Type B pancreatic cell (in vitro differentiated cells): ENCODE measurements around the gene RPL13A. TPM values are rescaled to one million over a fixed set of nuclear protein-coding genes. Genes with fewer than 3 reads are reported as not detected.
A peak's percentile ranks its signal among the peaks of the same experiment; 100 is the strongest.

Source experiments
- DNase-seq: peaks from one replicate; pipeline ENCODE4 v3.0.0; 2021; ENCODE audit warnings: mixed read lengths; ENCODE audit not compliant: unreplicated experiment; ENCODE audit errors: extremely low spot score
- H3K27ac Mint-ChIP-seq: 2 replicates; pipeline ENCODE4 v1.8.0; 2021; ENCODE audit warnings: mild to moderate bottlenecking, mixed read lengths
- H3K27me3 Mint-ChIP-seq: 2 replicates; pipeline ENCODE4 v1.8.0; 2021; ENCODE audit warnings: mixed read lengths
- H3K36me3 Mint-ChIP-seq: 2 replicates; pipeline ENCODE4 v1.8.0; 2021; ENCODE audit warnings: mixed read lengths
- H3K4me1 Mint-ChIP-seq: one replicate; pipeline ENCODE4 v1.8.0; 2021; ENCODE audit warnings: mixed read lengths; ENCODE audit not compliant: unreplicated experiment
- H3K4me3 Mint-ChIP-seq: 2 replicates; pipeline ENCODE4 v1.8.0; 2021; ENCODE audit warnings: mild to moderate bottlenecking, mixed read lengths
- H3K9me3 Mint-ChIP-seq: 2 replicates; pipeline ENCODE4 v1.8.0; 2021; ENCODE audit warnings: mixed read lengths
- total RNA-seq: library from RNA; stranded (reverse); gene quantifications from 2 replicates; pipeline ENCODE4 v1.2.1, GENCODE V29; 2021; ENCODE audit warnings: low replicate concordance
- TF ChIP-seq, protein P1 (sequence below): fragments of 200-600 bp; sonication (generic); conservative IDR thresholded peaks from 2 replicates; pipeline ENCODE4 v1.5.0; 2021; ENCODE audit warnings: antibody characterized with exemption, mild to moderate bottlenecking

Gene RPL13A
- total RNA-seq, 1 donor from 2014 or later: 3,274 TPM

DNA sequence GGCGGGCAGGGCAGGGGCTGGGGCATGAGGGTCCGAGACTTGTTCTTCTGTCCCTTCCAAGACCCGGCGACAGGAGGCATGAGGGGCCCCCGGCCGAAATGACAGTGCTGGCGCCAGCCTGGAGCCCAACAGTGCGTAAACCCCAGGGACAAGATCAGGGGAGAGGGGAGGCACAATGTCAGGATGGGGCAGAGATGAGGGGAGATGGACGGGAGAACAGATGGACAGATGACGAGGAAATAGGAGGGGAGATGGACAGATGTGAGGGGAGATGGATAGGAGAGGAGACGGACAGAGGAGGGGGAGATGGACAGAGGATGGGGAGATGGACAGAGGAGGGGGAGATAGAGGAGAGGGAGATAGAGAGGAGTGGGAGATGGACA is 12.9 kb upstream of the RPL13A start:
- Mint-ChIP-seq H3K4me3 (no peak overlapping the region), H3K27me3 (peaks cover 22% of the 10 kb centered on the region), H3K9me3 (no peaks in the 10 kb centered on the region), H3K4me1 (peaks cover 7% of the 10 kb centered on the region), H3K36me3 (no peaks in the 10 kb centered on the region), H3K27ac (no peak overlapping the region)
- DNase-seq: no peak
- TF ChIP-seq, protein P1, sequence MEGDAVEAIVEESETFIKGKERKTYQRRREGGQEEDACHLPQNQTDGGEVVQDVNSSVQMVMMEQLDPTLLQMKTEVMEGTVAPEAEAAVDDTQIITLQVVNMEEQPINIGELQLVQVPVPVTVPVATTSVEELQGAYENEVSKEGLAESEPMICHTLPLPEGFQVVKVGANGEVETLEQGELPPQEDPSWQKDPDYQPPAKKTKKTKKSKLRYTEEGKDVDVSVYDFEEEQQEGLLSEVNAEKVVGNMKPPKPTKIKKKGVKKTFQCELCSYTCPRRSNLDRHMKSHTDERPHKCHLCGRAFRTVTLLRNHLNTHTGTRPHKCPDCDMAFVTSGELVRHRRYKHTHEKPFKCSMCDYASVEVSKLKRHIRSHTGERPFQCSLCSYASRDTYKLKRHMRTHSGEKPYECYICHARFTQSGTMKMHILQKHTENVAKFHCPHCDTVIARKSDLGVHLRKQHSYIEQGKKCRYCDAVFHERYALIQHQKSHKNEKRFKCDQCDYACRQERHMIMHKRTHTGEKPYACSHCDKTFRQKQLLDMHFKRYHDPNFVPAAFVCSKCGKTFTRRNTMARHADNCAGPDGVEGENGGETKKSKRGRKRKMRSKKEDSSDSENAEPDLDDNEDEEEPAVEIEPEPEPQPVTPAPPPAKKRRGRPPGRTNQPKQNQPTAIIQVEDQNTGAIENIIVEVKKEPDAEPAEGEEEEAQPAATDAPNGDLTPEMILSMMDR: no peak

DNA sequence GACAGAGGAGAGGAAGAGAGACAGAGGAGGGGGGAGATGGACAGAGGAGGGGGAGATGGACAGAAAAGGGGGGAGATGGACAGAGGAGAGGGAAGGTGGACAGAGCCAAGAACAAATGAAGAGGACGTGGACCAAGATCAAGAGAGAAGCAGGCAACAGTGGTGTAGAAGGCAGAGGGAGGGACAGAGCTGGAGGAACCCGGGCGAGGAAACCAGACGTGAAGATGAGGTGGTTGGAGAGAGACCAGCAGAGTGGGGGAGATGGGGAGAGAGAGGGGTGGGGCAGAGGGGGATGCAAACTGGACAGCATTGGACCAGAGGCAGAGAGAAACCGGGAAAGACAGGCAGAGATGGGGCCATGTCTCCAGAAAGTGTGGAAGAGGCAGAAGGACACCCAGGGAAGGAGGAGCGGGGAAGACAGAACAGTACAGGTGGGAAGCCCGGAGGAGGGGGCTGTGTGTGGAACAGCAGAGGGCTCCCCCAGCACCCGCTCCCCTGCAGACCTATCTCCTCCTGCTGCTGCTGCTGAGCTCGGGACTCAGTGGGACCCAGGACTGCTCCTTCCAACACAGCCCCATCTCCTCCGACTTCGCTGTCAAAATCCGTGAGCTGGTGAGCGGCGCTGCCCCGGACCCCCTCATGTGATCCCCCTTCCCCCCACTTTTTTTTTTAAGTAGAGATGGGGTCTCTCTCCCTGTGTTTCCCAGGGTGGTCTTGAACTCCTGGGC is 12.1 kb upstream of the RPL13A start:
- H3K9me3 Mint-ChIP-seq: no peaks in the 10 kb centered on the region
- no peak overlapping the region for H3K27ac Mint-ChIP-seq
- H3K4me1 Mint-ChIP-seq: peaks cover 7% of the 10 kb centered on the region
- TF ChIP-seq, protein P1: no peak
- DNase-seq: no peak
- no peaks in the 10 kb centered on the region for H3K36me3 Mint-ChIP-seq
- peaks cover 22% of the 10 kb centered on the region for H3K27me3 Mint-ChIP-seq
- H3K4me3 Mint-ChIP-seq: no peak overlapping the region

DNA sequence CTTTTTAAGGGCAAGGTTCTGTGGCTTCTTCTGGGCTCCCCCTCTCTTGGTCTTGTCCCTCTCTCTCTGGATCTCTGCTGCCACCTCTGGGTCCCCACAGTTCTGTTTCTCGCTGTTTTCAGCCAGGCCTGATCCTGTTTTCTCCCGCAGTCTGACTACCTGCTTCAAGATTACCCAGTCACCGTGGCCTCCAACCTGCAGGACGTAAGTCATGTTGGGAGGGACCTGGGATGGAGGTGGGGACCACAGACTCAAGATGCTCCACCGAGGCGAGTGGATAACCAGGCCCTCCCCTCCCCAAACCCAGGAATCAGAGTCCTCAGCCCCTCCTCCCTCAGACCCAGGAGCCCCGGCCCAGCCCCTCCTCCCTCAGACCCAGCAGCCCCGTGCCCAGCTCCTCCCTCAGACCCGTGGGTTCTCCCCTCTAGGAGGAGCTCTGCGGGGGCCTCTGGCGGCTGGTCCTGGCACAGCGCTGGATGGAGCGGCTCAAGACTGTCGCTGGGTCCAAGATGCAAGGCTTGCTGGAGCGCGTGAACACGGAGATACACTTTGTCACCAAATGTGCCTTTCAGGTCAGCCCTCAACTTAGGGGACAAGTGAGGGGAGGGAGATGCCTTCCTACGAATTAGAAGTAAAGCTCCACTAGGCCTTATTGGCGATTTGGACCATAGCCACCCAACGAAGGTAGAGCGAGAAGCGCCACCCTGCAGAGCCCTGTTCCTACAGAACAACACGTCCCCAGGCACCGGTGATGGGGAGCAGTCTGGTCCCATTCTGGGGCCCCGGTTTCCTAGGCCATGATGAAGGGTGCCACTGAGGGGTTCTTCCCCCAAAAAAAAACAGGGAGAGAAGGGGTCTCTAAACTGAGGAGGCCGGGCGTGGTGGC is 11.2 kb upstream of the RPL13A start:
- no peaks in the 10 kb centered on the region for H3K9me3 Mint-ChIP-seq
- no peak overlapping the region for H3K27ac Mint-ChIP-seq
- peaks cover 22% of the 10 kb centered on the region for H3K27me3 Mint-ChIP-seq
- DNase-seq: no peak
- peak overlapping the region; percentile 44 for H3K4me3 Mint-ChIP-seq
- no peaks in the 10 kb centered on the region for H3K36me3 Mint-ChIP-seq
- peaks cover 7% of the 10 kb centered on the region for H3K4me1 Mint-ChIP-seq
- TF ChIP-seq, protein P1: peak; percentile 75

DNA sequence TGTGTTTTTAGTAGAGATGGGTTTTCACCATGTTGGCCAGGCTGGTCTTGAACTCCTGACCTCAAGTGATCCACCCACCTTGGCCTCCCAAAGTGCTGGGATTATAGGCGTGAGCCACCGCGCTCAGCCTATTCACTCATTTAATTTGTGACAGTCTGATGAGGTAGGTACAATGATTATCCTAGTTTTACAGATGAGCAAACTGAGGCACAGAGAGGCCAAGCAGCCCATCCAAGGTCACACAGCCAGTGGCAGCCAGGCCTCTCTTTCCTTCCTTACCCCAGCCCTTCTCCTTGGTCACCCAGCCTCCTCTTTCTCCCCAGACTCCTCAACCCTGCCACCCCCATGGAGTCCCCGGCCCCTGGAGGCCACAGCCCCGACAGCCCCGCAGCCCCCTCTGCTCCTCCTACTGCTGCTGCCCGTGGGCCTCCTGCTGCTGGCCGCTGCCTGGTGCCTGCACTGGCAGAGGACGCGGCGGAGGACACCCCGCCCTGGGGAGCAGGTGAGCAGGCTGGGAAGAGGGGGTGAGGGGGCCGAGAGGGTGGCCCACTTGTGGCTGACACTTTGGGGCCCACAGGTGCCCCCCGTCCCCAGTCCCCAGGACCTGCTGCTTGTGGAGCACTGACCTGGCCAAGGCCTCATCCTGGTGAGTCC is 7.3 kb upstream of the RPL13A start:
- TF ChIP-seq, protein P1: no peak
- Mint-ChIP-seq H3K4me1 (peaks cover 7% of the 10 kb centered on the region), H3K36me3 (no peaks in the 10 kb centered on the region), H3K27me3 (peaks cover 12% of the 10 kb centered on the region), H3K9me3 (no peaks in the 10 kb centered on the region), H3K27ac (no peak overlapping the region), H3K4me3 (no peak overlapping the region)
- DNase-seq: no peak

DNA sequence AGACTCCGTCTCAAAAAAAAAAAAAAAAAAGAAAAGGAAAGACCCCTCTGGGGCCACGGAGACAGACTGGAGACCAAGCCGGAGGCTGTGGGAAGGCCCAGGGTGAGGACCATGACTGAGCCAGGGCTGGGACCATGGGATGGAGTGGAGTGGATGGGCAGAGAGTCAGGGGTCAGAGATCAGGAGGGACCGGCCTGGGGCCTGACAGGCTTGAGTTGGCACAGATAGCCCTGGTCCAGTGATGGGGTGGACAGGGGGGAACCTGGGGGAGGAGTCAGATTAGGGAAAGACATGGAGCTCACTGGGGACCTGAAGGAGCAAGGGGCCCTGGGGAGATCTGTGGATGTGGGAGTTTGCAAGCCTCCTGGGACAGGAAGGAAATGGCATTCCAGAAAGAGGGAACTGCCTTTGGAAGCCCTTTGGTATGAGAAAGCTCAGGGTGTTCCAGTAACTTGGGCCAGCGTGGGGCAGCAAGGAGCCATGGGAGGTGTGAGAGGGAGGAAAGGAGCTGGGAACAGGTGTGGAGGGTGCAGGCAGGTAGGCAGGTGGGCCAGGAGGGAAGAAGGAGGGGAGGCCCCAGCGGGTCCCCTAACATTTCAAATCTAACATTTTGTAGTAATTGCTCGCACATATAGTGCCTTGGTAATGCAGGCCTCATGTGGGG is 6.3 kb upstream of the RPL13A start:
- no peaks in the 10 kb centered on the region for H3K9me3 Mint-ChIP-seq
- no peak overlapping the region for H3K27ac Mint-ChIP-seq
- no peak for DNase-seq
- no peaks in the 10 kb centered on the region for H3K36me3 Mint-ChIP-seq
- TF ChIP-seq, protein P1: no peak
- H3K4me3 Mint-ChIP-seq: no peak overlapping the region
- peaks cover 3% of the 10 kb centered on the region for H3K27me3 Mint-ChIP-seq
- H3K4me1 Mint-ChIP-seq: peaks cover 3% of the 10 kb centered on the region
